GM19438 (cell line): ENCODE measurements around the gene PEX14.

Source experiments
- ATAC-seq: cut with Tn5 transposase; IDR thresholded peaks from one replicate; pipeline ENCODE4 v1.9.1; 2021; ENCODE audit warnings: low read depth; ENCODE audit not compliant: unreplicated experiment

PEX14 gene

DNA sequence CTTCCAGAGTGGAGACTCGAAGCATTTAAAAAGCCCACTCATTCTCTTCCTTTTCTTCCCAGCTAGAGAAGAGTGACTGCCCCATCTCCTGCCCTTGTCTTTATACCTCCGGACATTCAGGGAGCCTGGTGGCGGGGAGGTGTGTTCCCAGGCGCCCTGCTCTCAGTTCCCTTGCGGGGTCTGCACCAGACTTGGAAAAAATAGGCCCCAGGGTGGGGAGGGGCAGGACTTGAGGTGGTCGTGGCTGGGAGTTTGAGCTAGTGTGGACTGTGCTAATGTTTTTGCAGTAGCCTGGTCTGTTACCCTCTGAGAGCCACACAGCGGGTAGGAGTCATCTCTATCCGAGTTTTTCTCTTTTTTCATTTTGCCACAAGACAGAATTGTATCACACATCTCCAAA is 139.1 kb downstream of the PEX14 start:
- ATAC-seq: no peak

DNA sequence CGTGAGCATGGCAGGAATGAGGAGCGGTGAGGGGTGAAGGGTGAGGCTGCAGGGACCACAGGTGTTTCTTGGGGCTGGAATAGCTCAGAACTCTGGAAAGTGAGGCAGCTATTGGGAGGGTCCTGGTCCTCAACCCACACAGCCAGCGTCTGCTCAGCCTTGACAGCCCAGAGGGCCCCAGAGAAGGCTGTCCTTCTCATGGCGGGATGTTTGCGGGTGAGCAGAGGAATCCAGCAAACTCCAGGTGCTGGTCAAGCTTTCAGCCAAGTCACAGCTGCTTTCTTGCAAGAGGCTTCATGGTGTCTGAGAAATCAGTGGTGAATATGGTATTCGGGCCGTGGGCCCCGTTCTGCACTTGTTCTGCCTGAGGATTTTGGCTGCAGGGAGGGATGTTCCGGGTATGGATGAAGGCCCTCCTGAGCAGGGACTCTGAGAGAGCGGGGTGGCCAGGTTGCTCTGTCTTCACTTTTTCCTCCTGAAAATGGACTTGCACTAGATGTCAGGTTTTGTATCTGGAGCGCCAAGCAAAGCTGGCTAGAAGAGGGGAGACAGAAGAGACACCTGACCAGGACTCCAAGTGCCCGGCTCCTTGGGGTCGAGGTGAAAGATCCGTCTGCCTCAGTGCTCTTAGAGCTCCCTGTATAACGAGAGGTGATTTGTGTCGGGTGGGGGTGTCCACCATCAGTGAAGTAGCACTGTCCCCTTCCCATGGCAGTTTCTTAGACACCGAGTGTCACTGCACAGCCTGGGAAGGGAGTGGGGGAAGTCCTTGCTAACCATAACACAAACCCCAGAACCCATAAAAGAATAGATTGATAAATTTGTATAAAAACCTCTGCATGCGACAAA is 139.9 kb downstream of the PEX14 start:
- ATAC-seq: no peak

DNA sequence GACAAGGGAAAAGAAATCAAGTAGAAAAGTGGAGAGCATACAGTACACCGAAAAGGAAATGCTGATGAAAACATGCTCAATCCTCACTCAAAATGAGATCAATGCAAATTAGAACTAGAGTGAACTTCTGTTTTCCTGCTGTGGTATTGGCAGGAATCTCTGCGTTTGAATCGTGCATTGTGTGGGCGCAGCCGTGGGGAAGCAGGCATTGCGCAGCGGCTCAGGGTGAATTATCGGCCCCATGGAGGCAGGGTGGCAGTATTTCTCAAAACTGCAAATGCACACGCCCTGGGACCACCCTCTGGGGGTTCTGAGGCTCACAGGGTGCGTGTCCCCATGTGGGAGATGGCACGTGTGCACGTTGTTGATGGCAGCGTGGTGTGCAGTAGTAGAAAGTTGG is 140.6 kb downstream of the PEX14 start:
- ATAC-seq: no peak

DNA sequence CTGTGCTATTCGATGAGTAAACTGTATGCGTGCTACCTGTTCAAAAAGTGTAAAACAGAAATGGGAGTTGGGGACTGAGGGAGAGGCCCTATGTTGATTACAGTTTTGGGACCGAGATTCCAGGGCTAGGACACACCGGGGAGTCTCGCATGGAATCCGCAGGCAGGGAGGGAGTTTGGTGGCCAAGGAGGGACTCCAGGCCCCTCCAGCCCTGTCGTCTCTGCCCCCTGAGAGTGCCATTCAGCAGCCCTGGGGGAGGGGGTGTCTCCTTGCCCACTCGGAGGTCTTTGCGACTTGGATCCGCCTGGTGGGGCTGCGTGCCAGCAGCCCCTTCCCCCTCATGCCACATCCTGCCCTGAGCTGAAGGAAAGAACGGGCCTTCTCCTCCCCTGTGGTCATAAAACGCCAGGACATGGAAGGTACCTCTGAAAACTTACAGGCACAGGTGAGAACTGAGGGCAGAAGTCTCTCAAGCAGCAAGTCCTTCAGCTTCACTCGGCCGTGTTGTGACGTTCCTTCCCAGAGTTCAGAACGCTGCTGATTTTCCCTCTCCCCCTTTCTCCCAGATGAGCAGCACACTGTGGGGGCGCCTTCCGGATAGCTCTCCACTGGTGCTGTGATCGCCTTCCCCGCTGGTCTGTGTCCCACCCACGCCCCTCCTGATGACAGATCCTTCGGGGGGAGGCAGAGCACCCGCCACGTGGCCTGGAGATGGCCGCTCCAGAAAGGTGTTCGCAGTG is 141.4 kb downstream of the PEX14 start:
- no peak for ATAC-seq

DNA sequence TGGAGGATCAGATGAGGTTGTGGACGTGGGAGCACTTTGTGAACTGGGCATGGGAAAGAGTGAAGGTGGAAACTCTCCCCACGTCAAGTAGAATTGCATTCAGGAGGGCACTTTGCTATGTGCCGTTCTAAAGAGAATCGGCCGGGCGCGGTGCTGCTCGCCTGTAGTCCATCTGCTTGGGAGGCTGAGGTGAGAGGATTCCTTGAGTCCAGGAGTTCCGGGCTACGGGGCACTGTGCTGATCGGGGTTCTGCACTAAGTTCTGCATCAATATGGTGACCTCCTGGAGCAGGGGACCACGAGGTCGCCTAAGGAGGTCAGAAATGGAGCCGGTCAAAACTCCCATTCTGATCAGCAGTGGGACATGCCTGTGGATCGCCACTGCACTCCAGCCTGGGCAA is 141.9 kb downstream of the PEX14 start:
- no peak for ATAC-seq

DNA sequence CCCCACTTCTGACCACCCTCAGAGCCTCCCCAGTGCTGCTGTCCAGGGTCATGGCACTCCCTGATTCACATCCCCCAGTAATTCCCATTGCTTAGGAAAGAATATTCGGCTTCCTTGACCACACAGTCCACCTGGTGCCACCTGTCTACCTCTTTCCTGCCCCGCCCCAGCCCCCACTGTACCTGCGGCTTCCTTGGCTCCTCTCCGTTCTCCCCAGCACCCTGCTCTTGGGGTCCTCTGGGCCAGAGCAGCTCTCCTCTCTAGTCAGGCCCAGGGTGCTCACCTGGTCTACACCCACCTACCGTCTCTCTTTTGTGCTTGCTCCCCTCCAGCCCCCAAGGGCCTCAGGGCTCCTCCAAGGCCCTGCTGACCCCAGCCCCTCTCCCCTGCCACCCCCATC is 142.6 kb downstream of the PEX14 start:
- no peak for ATAC-seq

DNA sequence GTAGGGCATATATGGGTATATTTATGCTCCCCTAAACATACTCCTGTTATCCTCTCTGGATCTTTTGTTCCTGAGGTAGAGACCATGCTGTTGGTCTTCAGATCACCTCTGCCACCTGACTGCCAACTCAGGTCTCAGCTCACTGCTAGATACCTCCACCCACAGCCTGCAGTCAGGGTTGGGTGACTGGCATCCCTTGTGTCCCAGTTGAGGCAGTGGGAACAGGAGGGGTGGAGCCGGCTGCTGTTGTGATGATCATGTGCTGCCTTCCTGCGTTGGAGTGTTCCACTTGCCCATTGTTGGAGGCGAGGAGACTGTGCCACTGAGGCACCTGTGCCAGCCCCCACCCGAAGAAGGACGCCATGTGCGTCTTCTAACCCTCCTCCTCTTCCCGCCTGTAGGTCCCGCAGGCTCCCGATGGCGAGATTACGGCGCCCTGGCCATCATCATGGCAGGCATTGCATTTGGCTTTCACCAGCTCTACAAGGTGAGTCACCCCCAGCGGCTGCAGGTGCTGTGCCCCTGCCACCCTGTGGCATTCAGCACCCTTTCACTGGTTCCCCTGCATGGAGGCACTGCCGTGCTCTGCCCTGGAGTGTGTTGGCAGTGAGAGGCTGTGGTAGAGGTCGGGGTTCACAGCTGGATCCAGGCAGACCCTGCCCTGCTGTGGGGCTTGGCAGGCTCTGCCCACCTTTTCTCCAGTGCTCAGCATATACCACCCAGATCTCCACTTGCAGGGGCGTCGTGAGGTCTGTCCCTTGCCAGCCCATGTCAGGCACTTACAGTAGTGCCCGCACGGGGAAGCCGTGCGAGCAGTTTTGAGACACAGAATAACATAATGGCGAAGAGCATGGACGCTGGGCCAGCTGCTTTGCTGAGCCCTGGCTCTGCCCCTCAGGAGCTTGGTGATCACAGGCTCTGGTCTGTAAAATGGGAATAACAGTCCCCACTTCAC is 143.5 kb downstream of the PEX14 start:
- no peak for ATAC-seq

DNA sequence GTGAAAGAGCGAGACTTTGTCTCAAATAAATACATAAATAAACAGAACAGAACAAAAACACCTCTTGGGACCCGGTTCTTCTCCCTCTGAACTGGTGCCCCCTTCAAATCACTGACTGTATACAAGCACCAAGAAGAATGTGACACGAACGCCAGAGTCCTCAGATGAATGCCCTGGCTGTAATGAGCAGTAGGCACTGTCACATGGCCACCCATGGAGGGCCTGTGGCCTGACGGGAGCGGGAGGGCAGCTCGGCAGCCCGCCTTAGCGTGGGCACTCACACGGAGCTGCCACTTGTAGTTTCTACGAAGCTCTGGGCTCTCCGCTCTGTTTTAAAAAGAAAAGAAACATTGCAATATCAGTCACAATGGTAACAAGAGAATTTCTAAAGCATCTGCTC is 146.0 kb downstream of the PEX14 start:
- no peak for ATAC-seq

DNA sequence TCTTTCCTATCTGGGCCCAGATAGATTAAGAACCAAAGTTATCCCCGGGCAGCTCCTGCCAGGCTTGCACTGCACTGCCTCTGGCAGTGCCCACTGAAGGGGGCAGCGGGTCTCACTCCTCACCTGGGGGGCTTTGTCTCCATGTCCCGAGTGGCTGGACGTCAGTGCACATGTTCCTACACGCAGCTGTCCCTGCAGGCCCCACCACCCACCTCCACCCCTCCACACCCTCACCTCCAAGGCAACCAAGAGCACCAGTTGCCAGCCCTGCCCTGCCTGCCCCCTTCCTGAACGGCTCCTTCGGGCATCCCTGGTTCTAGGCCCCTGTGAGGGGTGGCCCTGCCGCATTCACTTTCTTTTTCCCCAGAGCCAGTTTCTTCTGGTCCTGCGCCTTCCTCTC is 147.2 kb downstream of the PEX14 start:
- no peak for ATAC-seq

DNA sequence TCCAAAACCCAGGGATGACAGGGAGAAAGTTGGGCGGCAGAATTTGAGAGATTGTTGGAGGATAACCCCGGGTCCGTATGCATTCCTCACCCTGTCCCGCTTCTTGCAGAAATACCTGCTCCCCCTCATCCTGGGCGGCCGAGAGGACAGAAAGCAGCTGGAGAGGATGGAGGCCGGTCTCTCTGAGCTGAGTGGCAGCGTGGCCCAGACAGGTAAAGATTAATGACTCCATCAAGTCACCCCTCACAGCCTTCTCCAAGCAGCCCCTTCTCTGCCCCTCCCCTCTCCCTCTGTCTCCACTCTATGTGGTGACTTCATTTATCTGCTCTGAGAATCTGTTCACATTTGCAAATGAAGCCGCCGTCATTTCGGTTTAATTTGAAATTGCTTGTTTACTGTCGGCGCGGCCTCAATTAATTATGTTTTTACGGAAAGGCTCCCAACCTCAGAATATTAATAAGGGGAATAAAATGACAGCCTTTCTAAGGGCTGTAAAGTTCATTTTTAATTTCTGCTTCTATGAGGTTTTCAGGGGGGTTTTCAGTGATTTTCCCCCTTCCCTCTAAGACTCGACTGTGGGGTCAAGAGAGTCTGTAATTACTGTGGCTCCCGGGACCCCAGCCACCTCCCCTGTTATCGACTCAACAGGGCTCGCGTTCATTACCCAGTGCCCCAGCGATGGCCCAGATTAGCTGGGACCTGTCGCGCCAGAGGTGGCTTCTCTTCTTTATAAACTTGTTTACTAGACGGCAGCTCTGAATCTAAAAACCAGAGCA is 148.3 kb downstream of the PEX14 start:
- no peak for ATAC-seq

DNA sequence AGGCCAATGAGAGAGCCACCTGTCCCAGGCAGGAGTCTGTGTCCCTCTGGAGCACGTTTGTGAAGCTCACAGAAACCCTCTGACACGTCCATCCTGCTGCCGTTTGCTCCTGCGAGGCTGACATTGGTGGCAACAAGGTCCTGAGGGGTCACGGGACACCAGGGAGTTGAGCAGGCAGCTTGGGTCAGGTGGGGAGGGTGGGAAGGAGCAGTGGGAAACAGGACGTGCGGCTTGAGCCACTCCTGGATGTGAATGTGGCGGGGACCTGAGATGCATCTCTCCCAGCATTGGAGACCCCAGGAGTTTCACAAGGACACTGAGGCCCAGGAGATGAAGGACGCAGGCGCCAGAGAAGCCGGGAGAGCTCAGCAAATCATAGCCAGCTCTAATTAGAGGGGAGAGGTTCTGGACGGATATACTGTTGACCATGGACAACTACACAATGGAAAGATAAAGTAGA is 149.0 kb downstream of the PEX14 start:
- ATAC-seq: no peak

DNA sequence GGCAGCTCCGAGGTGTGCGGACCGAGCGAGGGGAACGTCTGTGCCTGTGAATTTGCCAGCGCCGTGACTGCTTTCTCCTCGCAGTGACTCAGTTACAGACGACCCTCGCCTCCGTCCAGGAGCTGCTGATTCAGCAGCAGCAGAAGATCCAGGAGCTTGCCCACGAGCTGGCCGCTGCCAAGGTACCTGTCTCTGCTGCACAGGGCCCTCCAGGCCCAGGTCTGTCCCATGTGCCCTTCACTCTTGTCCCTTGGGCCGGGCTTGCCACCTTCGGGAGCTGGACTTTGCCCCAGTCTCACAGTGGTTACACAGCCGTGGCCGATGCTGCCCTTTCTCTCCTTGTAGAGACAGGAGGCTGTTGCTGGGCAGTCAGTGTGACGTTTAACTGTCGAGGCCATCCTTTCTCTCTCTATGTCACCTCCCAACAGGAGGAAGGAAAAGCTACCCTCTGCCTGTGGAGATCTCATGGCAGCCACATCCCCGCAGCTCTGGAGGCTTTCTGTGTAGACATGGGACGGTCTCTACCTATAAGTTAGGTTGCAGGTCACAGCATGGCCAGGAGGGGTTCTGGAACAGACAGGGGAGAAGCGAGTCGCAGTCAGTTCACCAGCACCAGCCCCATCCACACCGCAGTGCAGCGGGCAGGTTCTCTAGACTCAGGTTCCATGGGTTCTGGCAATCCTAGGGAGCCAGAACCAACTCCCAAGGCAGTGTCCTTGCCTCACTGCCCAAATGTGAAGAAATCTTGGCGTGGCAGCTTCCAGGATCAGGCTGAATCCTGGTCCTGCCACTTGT is 149.7 kb downstream of the PEX14 start:
- ATAC-seq: no peak

DNA sequence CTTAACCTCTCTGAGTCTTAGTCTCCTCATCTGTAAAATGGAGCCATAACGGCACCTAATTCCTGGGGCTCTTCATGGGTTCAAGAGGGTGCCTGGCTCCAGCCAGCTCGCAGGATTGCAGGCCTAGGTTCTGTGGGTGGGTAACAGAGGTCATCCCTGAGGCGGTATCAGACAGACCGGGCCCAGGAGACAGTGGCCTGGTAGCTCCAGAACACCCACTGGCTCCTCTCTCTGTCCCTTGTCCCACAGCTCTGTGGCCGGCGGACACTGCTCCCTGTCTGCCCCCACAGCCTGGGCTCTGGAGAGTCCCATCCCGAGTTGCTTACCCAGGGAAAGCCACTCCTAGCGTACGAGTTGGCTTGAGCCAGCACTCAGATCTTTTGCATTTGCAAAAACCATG is 150.3 kb downstream of the PEX14 start:
- no peak for ATAC-seq

DNA sequence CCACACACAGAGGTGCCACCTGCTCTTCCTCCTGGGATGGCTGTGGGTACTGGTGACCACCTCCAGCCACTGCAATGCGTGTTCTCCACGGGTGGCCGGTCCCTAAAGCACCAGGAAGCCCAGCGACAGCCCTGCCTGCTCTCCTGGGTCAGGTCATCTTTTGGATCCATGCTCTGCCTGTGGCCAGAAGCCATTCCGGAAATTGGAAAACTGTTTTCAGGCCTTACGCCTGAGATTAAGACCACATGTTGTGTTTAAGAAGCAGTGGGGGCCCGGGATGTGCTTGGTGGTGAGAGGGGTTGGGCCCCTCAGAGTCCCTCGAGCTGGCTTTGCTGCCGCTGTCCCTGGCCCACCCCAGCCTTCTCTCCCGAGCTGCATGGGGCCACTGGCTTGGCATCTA is 150.8 kb downstream of the PEX14 start:
- no peak for ATAC-seq

DNA sequence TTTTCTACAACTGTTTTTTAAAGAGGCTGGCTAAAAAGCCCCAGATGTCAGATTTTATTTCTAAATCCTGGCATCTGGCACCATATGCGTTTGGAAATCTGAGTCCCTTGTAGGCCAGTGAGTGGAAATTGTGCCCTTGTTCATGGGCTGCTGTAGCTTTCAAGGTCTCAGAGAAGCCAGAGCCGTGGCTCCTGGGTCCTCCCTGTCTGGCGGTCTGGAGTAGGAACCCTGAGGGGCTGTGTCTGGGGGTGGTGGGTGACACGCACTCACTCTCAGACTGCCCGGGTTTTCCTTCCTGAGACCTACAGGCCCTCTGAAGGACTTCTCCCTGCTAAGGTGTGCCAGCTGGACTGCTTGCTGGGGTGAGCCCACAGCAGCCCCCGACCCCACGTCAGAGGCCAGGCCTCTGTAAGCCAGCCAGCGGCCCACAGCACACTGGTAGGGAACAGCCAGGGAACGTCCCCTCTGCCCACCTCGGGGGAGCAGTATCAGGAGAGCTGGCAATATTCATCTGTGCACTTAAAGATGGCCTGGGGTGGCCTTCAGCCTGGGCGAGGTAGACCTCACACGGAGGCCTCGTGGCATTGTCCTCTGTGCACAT is 151.5 kb downstream of the PEX14 start:
- ATAC-seq: no peak

DNA sequence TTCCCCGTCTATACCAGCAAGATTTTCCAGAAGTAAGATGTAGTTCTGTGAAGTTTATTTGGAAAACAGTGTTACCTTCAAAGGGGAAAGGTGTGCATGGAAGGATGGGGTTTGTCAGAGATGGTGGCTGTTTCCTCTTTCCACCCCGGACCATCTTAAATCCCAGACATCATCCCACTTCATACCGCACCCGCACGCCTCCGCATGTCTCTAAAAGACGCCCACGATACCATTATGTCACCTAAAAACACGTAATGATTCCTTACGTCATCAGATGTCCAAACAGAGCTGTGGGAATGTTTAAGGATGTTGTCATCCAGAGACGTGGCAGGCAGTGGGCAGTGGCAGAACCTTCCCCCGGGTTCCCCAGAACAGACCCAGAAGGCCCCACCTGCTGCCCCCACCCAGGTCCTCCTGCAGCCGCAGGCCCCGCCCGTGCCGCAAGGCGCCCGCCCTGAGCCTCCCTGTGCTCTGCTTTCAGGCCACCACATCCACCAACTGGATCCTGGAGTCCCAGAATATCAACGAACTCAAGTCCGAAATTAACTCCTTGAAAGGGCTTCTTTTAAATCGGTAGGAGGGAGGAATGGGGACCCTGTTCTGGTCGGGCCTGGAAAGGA is 152.2 kb downstream of the PEX14 start:
- no peak for ATAC-seq

DNA sequence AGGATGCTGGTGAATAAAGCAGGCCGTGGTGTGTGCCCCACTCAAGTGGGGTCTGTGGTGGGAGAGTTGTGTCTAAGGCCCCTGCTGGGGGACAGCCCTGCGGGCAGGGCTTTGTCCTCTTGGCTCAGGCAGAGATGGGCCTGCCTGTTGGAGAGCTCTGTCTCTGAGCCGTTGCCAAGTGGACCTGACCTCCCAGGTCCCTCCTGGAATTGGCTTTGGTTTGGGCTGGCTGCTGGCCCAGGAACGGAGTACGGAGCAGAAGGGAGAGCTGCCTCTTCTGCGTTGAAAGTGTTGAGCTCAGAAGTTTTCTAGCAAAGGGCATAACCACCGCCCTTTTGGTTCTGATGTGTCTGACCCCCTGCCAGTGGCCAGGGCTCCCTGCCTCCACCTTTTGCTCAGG is 153.9 kb downstream of the PEX14 start:
- ATAC-seq: no peak

DNA sequence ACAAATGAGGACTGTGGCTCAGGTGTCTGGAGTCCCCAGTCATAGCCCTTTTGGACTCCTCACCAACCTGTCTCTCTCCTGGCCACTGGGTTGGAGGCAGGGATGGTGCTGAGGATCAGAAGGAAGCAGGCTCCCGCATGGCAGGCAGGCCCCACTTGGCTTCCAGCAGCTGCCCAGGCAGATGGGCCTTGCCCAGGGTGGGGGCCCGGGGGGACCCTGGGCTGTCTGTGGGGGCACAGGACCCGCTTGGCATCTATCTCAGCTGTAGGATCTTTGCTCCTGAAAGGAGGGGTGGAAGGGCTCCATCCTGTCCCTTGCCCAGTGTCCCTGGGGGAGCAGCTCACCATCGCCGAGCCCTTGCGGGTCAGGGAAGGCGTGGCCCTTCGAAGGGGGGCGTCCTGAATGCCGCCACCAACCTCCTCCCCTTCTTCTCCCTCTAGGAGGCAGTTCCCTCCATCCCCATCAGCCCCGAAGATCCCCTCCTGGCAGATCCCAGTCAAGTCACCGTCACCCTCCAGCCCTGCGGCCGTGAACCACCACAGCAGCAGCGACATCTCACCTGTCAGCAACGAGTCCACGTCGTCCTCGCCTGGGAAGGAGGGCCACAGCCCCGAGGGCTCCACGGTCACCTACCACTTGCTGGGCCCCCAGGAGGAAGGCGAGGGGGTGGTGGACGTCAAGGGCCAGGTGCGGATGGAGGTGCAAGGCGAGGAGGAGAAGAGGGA is 154.5 kb downstream of the PEX14 start:
- no peak for ATAC-seq
